H1 (cell line): Measurements from ENCODE around the gene CLMP. TPM values are rescaled to one million over a fixed set of nuclear protein-coding genes. Genes with fewer than 3 reads are reported as not detected.

Source experiments
- CTCF ChIA-PET: fragments of 300-600 bp; sonication (Branson Sonifier 250); formaldehyde crosslinking; loops from one replicate; lab custom pipeline; 2021; ENCODE audit not compliant: partially characterized antibody; lab: Charles Lee
- POLR2A ChIA-PET: fragments of 300-600 bp; sonication (Branson Sonifier 250); formaldehyde crosslinking; loops from one replicate; lab custom pipeline; 2021; ENCODE audit warnings: inconsistent platforms; ENCODE audit not compliant: partially characterized antibody; lab: Charles Lee
- DNase-seq, 2 experiments: peaks; one replicate each; pipeline versions ENCODE4 v3.0.0 to v3.0.0-alpha.2; 2010 to 2022; ENCODE audit warnings: low spot score in 2 of 2, low read depth in 1 of 2, mixed read lengths in 1 of 2
- FAIRE-seq: peaks from 2 replicates; lab custom pipeline; 2011; peaks lifted over from hg19 to GRCh38; lab: Jason Lieb, UNC
- H2AFZ ChIP-seq: 2 replicates; pipeline ENCODE4 v1.8.1; 2012; ENCODE audit warnings: low read length, inconsistent platforms
- H2AK5ac ChIP-seq: 2 replicates; pipeline ENCODE4 v1.6.1; 2013; ENCODE audit warnings: low read depth, low read length
- H2BK120ac ChIP-seq: replicated peaks from 2 replicates; pipeline ENCODE3; 2013; ENCODE audit warnings: low read depth, low read length, inconsistent platforms
- H2BK12ac ChIP-seq: 2 replicates; pipeline ENCODE4 v1.6.1; 2013; ENCODE audit warnings: low read depth, low read length
- H2BK15ac ChIP-seq: 2 replicates; pipeline ENCODE4 v1.6.1; 2013; ENCODE audit warnings: low read length
- H2BK20ac ChIP-seq: 2 replicates; pipeline ENCODE4 v1.6.1; 2013; ENCODE audit warnings: low read length
- H2BK5ac ChIP-seq: 2 replicates; pipeline ENCODE4 v1.6.1; 2013; ENCODE audit warnings: low read depth, low read length
- H3K14ac ChIP-seq: 2 replicates; pipeline ENCODE4 v1.6.1; 2013; ENCODE audit warnings: inconsistent platforms; ENCODE audit not compliant: insufficient read length
- H3K18ac ChIP-seq: 2 replicates; pipeline ENCODE4 v1.6.1; 2013; ENCODE audit warnings: low read length; ENCODE audit errors: extremely low read depth
- H3K23ac ChIP-seq: 2 replicates; pipeline ENCODE4 v1.6.1; 2013; ENCODE audit warnings: inconsistent platforms; ENCODE audit not compliant: insufficient read length
- H3K23me2 ChIP-seq: 2 replicates; pipeline ENCODE4 v1.6.1; 2013; ENCODE audit warnings: low read depth, low read length
- H3K27ac ChIP-seq: 2 replicates; pipeline ENCODE4 v1.6.1; 2011; ENCODE audit warnings: low read depth, low read length, inconsistent platforms
- H3K27me3 ChIP-seq, 4 experiments: replicated peaks in 1 of 4; 1 replicate in 1 of 4; 2 replicates in 3 of 4; pipeline versions ENCODE4 v1.6.1 to v1.8.1; 2011 to 2013; ENCODE audit warnings: low read length in 3 of 4, mild to moderate bottlenecking in 3 of 4, inconsistent platforms in 2 of 4, mixed read lengths in 2 of 4, moderate library complexity in 1 of 4; ENCODE audit not compliant: control insufficient read depth in 3 of 4, insufficient read depth in 3 of 4; ENCODE audit errors: extremely low read depth in 1 of 4
- H3K36me3 ChIP-seq, 4 experiments: 2 replicates each; pipeline versions ENCODE4 v1.6.1 to v1.8.1; 2011 to 2013; ENCODE audit warnings: mild to moderate bottlenecking in 4 of 4, low read length in 3 of 4, moderate library complexity in 2 of 4, control low read depth in 1 of 4, inconsistent platforms in 1 of 4; ENCODE audit not compliant: insufficient read depth in 4 of 4, control insufficient read depth in 2 of 4
- H3K4ac ChIP-seq: replicated peaks from 2 replicates; pipeline ENCODE3; 2013; ENCODE audit warnings: low read length, low read depth, mixed read lengths, inconsistent platforms; ENCODE audit not compliant: insufficient read length
- H3K4me1 ChIP-seq, 4 experiments: replicated peaks in 1 of 4; 1 replicate in 1 of 4; 2 replicates in 3 of 4; pipeline versions ENCODE4 v1.6.1 to v1.8.1; 2011 to 2013; ENCODE audit warnings: low read length in 3 of 4, inconsistent platforms in 2 of 4, mixed read lengths in 1 of 4; ENCODE audit not compliant: insufficient read depth in 4 of 4, control insufficient read depth in 3 of 4
- H3K4me2 ChIP-seq, 2 experiments: 2 replicates each; pipeline versions ENCODE4 v1.6.1 to v1.8.1; 2011 to 2013; ENCODE audit warnings: low read depth in 2 of 2, low read length in 2 of 2, control low read depth in 1 of 2, inconsistent platforms in 1 of 2, mild to moderate bottlenecking in 1 of 2; ENCODE audit not compliant: insufficient read depth in 1 of 2
- H3K4me3 ChIP-seq, 4 experiments: fragments of 200-600, 300-600 bp in 1 of 4; sonication (generic), shearing (Covaris generic), sonication (Bioruptor Twin) in 1 of 4; 2 replicates each; pipeline versions ENCODE4 v1.5.1 to v1.8.1; 2011 to 2016; ENCODE audit warnings: low read length in 4 of 4, low read depth in 3 of 4, control low read depth in 2 of 4, inconsistent platforms in 2 of 4, mild to moderate bottlenecking in 2 of 4, mixed read lengths in 1 of 4, moderate library complexity in 1 of 4; ENCODE audit not compliant: insufficient read depth in 2 of 4; ENCODE audit errors: extremely low read depth in 1 of 4
- H3K56ac ChIP-seq: replicated peaks from 2 replicates; pipeline ENCODE3; 2013; ENCODE audit warnings: low read depth, mild to moderate bottlenecking, mixed read lengths, low read length, inconsistent platforms; ENCODE audit not compliant: insufficient read length
- H3K79me1 ChIP-seq: 2 replicates; pipeline ENCODE4 v1.6.1; 2013; ENCODE audit warnings: low read depth, low read length, control low read depth
- H3K79me2 ChIP-seq, 2 experiments: 2 replicates each; pipeline versions ENCODE4 v1.6.1 to v1.8.1; 2012 to 2013; ENCODE audit warnings: low read length in 2 of 2, mild to moderate bottlenecking in 2 of 2, inconsistent platforms in 1 of 2; ENCODE audit not compliant: insufficient read depth in 2 of 2, control insufficient read depth in 1 of 2
- H3K9ac ChIP-seq, 4 experiments: replicated peaks in 1 of 4; 1 replicate in 1 of 4; 2 replicates in 3 of 4; pipeline versions ENCODE4 v1.6.1 to v1.8.1; 2011 to 2013; ENCODE audit warnings: low read depth in 3 of 4, low read length in 3 of 4, control low read depth in 2 of 4, mild to moderate bottlenecking in 2 of 4, moderate library complexity in 2 of 4, inconsistent platforms in 1 of 4; ENCODE audit errors: extremely low read depth in 1 of 4
- H3K9me3 ChIP-seq, 2 experiments: 2 replicates each; pipeline versions ENCODE4 v1.6.1 to v1.8.1; 2012 to 2013; ENCODE audit warnings: mild to moderate bottlenecking in 2 of 2, moderate library complexity in 2 of 2, control low read depth in 1 of 2, inconsistent platforms in 1 of 2, low read depth in 1 of 2, low read length in 1 of 2, mixed read lengths in 1 of 2; ENCODE audit not compliant: insufficient read depth in 2 of 2
- H4K20me1 ChIP-seq, 2 experiments: replicated peaks in 1 of 2; 2 replicates each; pipeline versions ENCODE3 to v1.8.1; 2011 to 2013; ENCODE audit warnings: inconsistent platforms in 2 of 2, low read length in 2 of 2, mild to moderate bottlenecking in 1 of 2; ENCODE audit not compliant: insufficient read depth in 2 of 2, control insufficient read depth in 1 of 2
- H4K5ac ChIP-seq: 2 replicates; pipeline ENCODE4 v1.6.1; 2013; ENCODE audit warnings: low read length, low read depth, mixed read lengths, inconsistent platforms; ENCODE audit not compliant: insufficient read length
- H4K8ac ChIP-seq: 2 replicates; pipeline ENCODE4 v1.8.0; 2013; ENCODE audit warnings: mild to moderate bottlenecking, moderate library complexity, low read length, inconsistent platforms; ENCODE audit not compliant: insufficient read depth; ENCODE audit errors: extremely low read depth
- H4K91ac ChIP-seq: replicated peaks from 2 replicates; pipeline ENCODE3; 2013; ENCODE audit warnings: low read length, mixed read lengths, inconsistent platforms; ENCODE audit not compliant: insufficient read length
- CTCF ChIP-seq, 3 experiments: IDR thresholded peaks; 1 replicate in 2 of 3; 2 replicates in 1 of 3; pipeline versions ENCODE4 v1.5.1 to v1.6.1; 2011; ENCODE audit warnings: low read length in 3 of 3, mild to moderate bottlenecking in 3 of 3, inconsistent platforms in 2 of 3, low read depth in 1 of 3, moderate library complexity in 1 of 3; ENCODE audit not compliant: insufficient read depth in 1 of 3; ENCODE audit errors: control extremely low read depth in 1 of 3
- RAD21 ChIP-seq, 2 experiments: IDR thresholded peaks in 1 of 2; conservative IDR thresholded peaks in 1 of 2; 2 replicates each; pipeline ENCODE4 v1.6.1; 2011; ENCODE audit warnings: low read depth in 2 of 2, low read length in 2 of 2, improper control_type of control experiment in 1 of 2, inconsistent platforms in 1 of 2, mild to moderate bottlenecking in 1 of 2, moderate library complexity in 1 of 2
- SIRT6 ChIP-seq: IDR thresholded peaks from one replicate; pipeline ENCODE4 v1.7.1; 2012; ENCODE audit warnings: low read length, inconsistent platforms
- WGBS, 2 experiments: shearing (Covaris generic) in 1 of 2; methylation state at CpG; one replicate each; pipeline versions ENCODE4 v1.1.6 to v1.1.7; 2013 to 2015; ENCODE audit warnings: low lambda C conversion rate in 2 of 2, mixed read lengths in 2 of 2, inconsistent platforms in 1 of 2, low coverage in 1 of 2, missing lambda C conversion rate in 1 of 2; ENCODE audit not compliant: insufficient replicate concordance in 2 of 2, insufficient coverage in 1 of 2, insufficient read length in 1 of 2; ENCODE audit errors: extremely low coverage in 1 of 2, missing lambda C conversion rate in 1 of 2; 5-methylcytosine and 5-hydroxymethylcytosine counted together
- polyA plus RNA-seq, 7 experiments: library from polyadenylated mRNA; depleted of rRNA in 3 of 7; stranded (reverse) in 5 of 7; unstranded in 2 of 7; fragments of >200 nt in 5 of 7; fragments of 200-250 nt in 2 of 7; gene quantifications; 1 replicate in 5 of 7; 2 replicates in 1 of 7; 4 replicates in 1 of 7; pipeline versions ENCODE4 v1.2.1 to v1.2.3, GENCODE V29; 2011 to 2013; ENCODE audit warnings: missing spikeins in 2 of 7, mixed read lengths in 2 of 7
- total RNA-seq: library from RNA; stranded (reverse); fragmentation: NEBNext Ultra II Directional; extraction: Animal tissue kit (Norgen Biotek cat#: 25700); gene quantifications from 2 replicates; pipeline ENCODE4 v1.2.1, GENCODE V29; 2021

CLMP gene
- total and polyA plus RNA-seq, 2 of the 8 experiments (the other 6 are each of a cell fraction or from before 2014, with no cell fraction given) = 9.9 to 24.1 TPM

GRCh38 chr11:123111465-123111864, 83.6 kb downstream of the CLMP start:
- H3K9ac ChIP-seq = no peak overlapping the region
- H3K14ac ChIP-seq = no peak overlapping the region
- FAIRE-seq (peak; percentile 85), DNase-seq (no peak)
- TF ChIP-seq RAD21 (IDR thresholded peaks at IDR 0.05 in 1 of 2, conservative IDR thresholded peaks at IDR 0.05 in 1 of 2; ENCODE audit: low read depth in 2 of 2, low read length in 2 of 2) (peak; percentile 90 to 93), SIRT6 (no peak), CTCF (IDR thresholded peaks at IDR 0.05; ENCODE audit: control extremely low read depth in 1 of 3, insufficient read depth in 1 of 3, low read depth in 1 of 3, low read length in 3 of 3) (peak in 2 of 3 experiments; percentile 66 to 71; a peak in 3 of 4 replicates)
- no peaks in the 10 kb centered on the region for H3K79me1 ChIP-seq
- H3K4me3 ChIP-seq = no peak overlapping the region
- no peak overlapping the region for H4K8ac ChIP-seq
- H2BK15ac ChIP-seq = no peak overlapping the region
- no peak overlapping the region for H2AFZ ChIP-seq
- no peak overlapping the region for H3K27ac ChIP-seq
- no peak overlapping the region for H3K4ac ChIP-seq
- H3K4me2 ChIP-seq = no peak overlapping the region
- H3K9me3 ChIP-seq = no peaks in the 10 kb centered on the region
- no peak overlapping the region for H4K5ac ChIP-seq
- peaks cover 2% of the 10 kb centered on the region; the same call in 1 of the 2 replicates for H3K23me2 ChIP-seq
- no peaks in the 10 kb centered on the region for H3K27me3 ChIP-seq
- H3K56ac ChIP-seq = no peak overlapping the region
- no peak overlapping the region for H2BK20ac ChIP-seq
- no peak overlapping the region for H4K91ac ChIP-seq
- H2BK5ac ChIP-seq = no peak overlapping the region
- H2BK120ac ChIP-seq = no peak overlapping the region
- no peak overlapping the region for H2BK12ac ChIP-seq
- no peaks in the 10 kb centered on the region for H3K79me2 ChIP-seq
- H3K36me3 ChIP-seq = no peaks in the 10 kb centered on the region
- H3K18ac ChIP-seq = no peak overlapping the region
- CTCF ChIA-PET = interaction anchor here (0.7 to 16.3 kb wide), 49 partner anchors 10 to 455 kb away, joined by 3 to 286 read pairs (median 5); no protein-coding TSS in a partner anchor
- H2AK5ac ChIP-seq = no peak overlapping the region
- no peak overlapping the region for H3K23ac ChIP-seq
- H4K20me1 ChIP-seq = no peaks in the 10 kb centered on the region
- no peaks in the 10 kb centered on the region for H3K4me1 ChIP-seq
- WGBS, 2 experiments = 61% methylated on average over 4 of the region's 4 CpGs; no CpG with 5 or more reads in 1 of the 2 experiments
- POLR2A ChIA-PET = no interaction called here
